PC-9 (cell line): ENCODE measurements around the gene HSD17B8.

Source experiments
- EZH2 ChIP-seq: fragments of 200-600 bp; sonication (generic); IDR thresholded peaks from 2 replicates; pipeline ENCODE4 v1.8.0; 2017; ENCODE audit warnings: antibody characterized with exemption, low read depth
- TF ChIP-seq, protein P1 (sequence below): fragments of 200-600 bp; sonication (generic); conservative IDR thresholded peaks from 2 replicates; pipeline ENCODE4 v1.6.1; 2017; ENCODE audit warnings: mixed run types, antibody characterized with exemption, mild to moderate bottlenecking, moderate library complexity

GRCh38 chr6:33171880-33172687 is 32.4 kb upstream of the HSD17B8 start:
- TF ChIP-seq, protein P1, sequence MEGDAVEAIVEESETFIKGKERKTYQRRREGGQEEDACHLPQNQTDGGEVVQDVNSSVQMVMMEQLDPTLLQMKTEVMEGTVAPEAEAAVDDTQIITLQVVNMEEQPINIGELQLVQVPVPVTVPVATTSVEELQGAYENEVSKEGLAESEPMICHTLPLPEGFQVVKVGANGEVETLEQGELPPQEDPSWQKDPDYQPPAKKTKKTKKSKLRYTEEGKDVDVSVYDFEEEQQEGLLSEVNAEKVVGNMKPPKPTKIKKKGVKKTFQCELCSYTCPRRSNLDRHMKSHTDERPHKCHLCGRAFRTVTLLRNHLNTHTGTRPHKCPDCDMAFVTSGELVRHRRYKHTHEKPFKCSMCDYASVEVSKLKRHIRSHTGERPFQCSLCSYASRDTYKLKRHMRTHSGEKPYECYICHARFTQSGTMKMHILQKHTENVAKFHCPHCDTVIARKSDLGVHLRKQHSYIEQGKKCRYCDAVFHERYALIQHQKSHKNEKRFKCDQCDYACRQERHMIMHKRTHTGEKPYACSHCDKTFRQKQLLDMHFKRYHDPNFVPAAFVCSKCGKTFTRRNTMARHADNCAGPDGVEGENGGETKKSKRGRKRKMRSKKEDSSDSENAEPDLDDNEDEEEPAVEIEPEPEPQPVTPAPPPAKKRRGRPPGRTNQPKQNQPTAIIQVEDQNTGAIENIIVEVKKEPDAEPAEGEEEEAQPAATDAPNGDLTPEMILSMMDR, result no peak
- TF ChIP-seq EZH2, result no peak
